GM12892 (cell line): ENCODE results near the gene RIMS4.

ENCODE experiments used
- POLR2A ChIP-seq: IDR thresholded peaks from 2 replicates; pipeline ENCODE4 v1.6.1; 2011; ENCODE audit warnings: low read depth, low read length, control low read depth
- POLR2AphosphoS5 ChIP-seq: IDR thresholded peaks from 2 replicates; pipeline ENCODE4 v1.6.1; 2011; ENCODE audit warnings: low read depth, low read length, control low read depth

DNA sequence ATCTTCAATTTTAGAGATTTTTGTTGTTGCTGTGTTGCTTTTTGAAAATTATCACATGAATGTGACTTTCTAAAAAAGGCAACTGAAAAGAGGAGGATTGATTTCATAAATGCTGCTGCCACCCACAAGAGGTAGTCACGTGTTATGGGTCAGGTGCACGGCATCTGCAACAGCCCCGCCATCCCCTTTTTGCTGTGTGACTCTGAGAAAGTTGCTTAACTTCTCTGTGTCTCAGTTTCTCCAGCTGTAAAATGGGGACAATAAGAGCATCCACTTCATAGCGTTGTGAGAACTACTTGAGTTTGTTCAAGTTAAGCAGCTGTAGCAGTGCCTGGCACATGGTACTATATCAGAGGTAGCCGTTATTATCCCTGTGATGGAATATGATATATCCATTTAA, 84.5 kb downstream of the RIMS4 start:
- TF ChIP-seq POLR2A = no peak
- TF ChIP-seq POLR2AphosphoS5 = no peak
